PFSK-1 (cell line): ENCODE results near the gene ZNF644.

Experiments used
- SIN3A ChIP-seq: IDR thresholded peaks from 2 replicates; pipeline ENCODE4 v1.6.1; 2012; ENCODE audit warnings: mild to moderate bottlenecking, low read length, moderate library complexity, borderline replicate concordance; ENCODE audit not compliant: insufficient read depth
- TAF1 ChIP-seq: IDR thresholded peaks from 2 replicates; pipeline ENCODE4 v1.6.1; 2012; ENCODE audit warnings: low read length, control low read depth, borderline replicate concordance; ENCODE audit not compliant: insufficient read depth
- TF ChIP-seq, protein P1 (sequence below), 2 experiments: IDR thresholded peaks; 2 replicates each; pipeline versions ENCODE4 v1.6.1 to v1.8.0; 2011 to 2012; ENCODE audit warnings: low read depth in 2 of 2, low read length in 2 of 2, control low read depth in 1 of 2, inconsistent platforms in 1 of 2, mild to moderate bottlenecking in 1 of 2, moderate library complexity in 1 of 2; ENCODE audit not compliant: insufficient read depth in 1 of 2

DNA sequence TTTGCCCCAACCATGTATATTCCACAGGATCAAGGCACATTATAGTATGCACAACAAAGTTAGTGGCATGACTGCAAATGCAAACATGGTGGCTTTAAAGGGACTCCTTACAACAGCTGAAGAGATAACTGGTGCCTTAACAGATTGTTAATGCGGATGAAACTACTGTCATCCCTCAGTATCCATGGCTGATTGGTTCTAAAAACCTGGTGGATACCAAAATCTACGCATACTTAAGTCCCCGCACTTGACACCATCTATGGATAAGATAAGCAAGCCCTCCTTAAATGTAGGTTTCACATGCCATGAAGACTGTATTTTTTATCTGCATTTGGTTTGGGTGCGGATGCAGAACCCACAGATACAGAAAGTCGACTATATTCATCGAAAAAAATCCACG, 73.5 kb downstream of the ZNF644 start:
- TF ChIP-seq TAF1 = no peak
- TF ChIP-seq, protein P1, sequence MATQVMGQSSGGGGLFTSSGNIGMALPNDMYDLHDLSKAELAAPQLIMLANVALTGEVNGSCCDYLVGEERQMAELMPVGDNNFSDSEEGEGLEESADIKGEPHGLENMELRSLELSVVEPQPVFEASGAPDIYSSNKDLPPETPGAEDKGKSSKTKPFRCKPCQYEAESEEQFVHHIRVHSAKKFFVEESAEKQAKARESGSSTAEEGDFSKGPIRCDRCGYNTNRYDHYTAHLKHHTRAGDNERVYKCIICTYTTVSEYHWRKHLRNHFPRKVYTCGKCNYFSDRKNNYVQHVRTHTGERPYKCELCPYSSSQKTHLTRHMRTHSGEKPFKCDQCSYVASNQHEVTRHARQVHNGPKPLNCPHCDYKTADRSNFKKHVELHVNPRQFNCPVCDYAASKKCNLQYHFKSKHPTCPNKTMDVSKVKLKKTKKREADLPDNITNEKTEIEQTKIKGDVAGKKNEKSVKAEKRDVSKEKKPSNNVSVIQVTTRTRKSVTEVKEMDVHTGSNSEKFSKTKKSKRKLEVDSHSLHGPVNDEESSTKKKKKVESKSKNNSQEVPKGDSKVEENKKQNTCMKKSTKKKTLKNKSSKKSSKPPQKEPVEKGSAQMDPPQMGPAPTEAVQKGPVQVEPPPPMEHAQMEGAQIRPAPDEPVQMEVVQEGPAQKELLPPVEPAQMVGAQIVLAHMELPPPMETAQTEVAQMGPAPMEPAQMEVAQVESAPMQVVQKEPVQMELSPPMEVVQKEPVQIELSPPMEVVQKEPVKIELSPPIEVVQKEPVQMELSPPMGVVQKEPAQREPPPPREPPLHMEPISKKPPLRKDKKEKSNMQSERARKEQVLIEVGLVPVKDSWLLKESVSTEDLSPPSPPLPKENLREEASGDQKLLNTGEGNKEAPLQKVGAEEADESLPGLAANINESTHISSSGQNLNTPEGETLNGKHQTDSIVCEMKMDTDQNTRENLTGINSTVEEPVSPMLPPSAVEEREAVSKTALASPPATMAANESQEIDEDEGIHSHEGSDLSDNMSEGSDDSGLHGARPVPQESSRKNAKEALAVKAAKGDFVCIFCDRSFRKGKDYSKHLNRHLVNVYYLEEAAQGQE (IDR thresholded peaks at IDR 0.05; ENCODE audit: insufficient read depth in 1 of 2, low read depth in 2 of 2, low read length in 2 of 2) = no peak
- no peak for TF ChIP-seq SIN3A
